SKM-1 (cell line): Measurements from ENCODE around the gene SH3D19.
"Not testable (repeated sequence)": the region's sequence is repeated elsewhere in the genome, so short reads cannot be mapped to it uniquely, and the experiment has no call there.

Experiments used
- DNase-seq: peaks from one replicate; lab custom pipeline; 2025; ENCODE audit not compliant: unreplicated experiment; lab: John Stamatoyannopoulos, UW

SH3D19 gene

DNA sequence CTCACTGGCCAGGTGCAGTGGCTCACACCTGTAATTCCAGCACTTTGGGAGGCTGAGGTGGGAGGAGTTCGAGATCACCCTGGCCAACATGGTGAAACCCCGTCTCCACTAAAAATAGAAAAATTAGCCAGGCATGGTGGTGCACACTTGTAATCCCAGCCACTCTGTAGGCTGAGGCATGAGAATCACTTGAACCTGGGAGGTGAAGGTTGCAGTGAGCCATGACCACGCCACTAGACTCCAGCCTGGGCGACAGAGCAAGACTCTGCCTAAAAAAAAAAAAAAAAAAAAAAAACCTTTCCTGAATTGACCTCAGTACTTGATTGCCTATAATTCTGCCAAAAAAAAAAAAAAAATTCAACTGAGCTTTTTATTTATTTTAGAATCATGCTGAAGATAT lies 3.2 kb downstream of the SH3D19 start:
- not testable (repeated sequence) for DNase-seq

DNA sequence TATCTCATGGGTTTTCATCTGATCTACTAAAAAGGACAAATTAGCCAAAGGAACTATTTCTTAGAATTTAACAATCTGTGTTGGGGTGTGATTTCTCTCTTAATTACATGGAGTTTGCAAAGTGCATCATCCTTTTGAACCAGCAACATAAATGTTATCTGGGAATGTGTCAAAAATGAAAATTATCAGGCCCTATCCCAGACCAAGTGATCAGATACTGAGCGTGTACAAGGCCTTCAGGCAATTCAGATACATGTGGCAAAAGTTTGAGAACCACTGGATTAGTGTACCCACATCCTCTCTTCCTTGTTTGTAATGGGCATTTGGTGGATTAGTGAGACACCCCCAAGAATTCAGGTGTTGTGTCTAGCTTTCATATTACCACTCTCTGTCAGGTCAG lies 3.8 kb downstream of the SH3D19 start:
- DNase-seq = no peak

DNA sequence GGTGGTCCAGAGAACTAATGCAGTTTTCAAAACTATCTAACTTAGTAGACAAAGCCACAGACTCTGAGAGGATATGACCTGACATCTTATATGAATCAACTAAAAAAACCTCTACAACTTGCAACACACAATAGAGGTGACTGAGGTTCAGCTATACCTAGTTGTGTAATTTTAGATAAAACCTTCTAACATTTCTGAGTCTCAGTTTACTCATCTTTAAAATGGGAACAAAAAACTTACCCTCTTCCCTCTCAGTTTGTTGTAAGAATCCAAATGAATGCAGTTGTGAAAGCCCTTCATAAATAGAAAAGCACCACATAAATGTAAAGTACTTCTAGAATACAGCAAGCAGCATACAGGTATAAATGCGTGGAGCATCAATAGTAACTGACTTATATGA lies 5.9 kb downstream of the SH3D19 start:
- DNase-seq = no peak

GRCh38 chr4:151318307-151319006 lies 6.9 kb downstream of the SH3D19 start:
- DNase-seq = no peak

DNA sequence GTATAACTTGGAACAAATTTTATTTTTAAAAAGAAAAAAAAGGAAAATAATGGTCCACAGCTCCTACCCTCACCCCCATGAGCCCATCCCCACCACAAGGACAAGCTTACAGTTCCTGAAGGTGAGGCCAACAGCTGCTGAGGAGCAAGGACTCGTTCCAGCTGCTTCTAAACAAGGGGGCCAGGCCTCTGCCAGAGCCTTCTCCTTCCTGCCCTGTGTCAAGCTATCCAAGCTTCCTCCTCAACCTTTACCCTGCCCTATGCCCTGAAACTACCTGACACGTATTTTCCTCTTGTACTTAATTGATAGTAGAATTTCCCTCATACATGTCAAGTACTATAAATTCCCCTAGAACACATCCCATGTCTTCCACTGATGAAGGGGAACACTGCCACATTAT lies 8.8 kb downstream of the SH3D19 start:
- no peak for DNase-seq

- no peak for DNase-seq
These were observed 10.1 kb downstream of the SH3D19 start for GRCh38 chr4:151315212-151315886.

DNA sequence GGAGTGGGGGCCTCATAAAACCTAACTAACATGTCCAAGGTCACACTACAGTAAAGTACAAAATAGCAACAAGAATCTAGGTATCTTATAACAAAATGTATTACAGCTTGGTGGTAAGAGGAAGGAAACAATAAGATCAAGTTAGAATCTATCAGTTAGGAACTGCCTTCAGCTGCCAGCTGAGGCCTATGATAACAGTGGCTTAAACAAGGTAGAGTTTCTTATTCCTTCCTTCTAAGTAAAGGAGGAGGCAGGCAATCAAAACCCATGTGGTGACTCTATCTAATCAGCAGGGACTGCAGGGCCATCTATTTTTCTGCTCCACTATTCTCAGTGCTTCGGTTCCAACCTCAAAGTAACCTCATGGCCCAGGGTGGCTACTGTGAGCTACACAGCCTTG lies 10.9 kb downstream of the SH3D19 start:
- no peak for DNase-seq

DNA sequence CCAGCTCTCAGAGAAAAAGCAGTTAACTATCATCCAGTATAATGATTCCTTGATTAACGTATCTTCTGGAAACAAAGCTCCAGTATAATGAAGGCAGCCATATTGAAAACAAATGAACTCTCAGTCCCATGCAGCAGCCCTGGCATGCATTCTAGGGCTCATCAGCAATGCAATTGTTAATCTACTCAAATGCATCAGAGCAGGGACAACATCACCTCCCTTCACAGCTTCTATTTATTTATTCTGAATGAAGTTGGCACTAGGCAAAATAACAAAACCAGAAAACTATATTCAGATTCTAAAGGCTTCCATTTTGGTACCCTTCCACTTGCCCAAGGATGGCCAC lies 11.4 kb downstream of the SH3D19 start:
- DNase-seq = no peak

- DNase-seq = no peak
These were observed 11.9 kb downstream of the SH3D19 start for GRCh38 chr4:151313306-151314009.

GRCh38 chr4:151310124-151310728 lies 15.2 kb downstream of the SH3D19 start:
- DNase-seq = no peak

GRCh38 chr4:151304755-151305154 lies 20.6 kb downstream of the SH3D19 start:
- DNase-seq = no peak

GRCh38 chr4:151304226-151304625 lies 21.2 kb downstream of the SH3D19 start:
- DNase-seq = no peak

- DNase-seq = no peak
These were observed 23.0 kb downstream of the SH3D19 start for GRCh38 chr4:151302432-151302831.

DNA sequence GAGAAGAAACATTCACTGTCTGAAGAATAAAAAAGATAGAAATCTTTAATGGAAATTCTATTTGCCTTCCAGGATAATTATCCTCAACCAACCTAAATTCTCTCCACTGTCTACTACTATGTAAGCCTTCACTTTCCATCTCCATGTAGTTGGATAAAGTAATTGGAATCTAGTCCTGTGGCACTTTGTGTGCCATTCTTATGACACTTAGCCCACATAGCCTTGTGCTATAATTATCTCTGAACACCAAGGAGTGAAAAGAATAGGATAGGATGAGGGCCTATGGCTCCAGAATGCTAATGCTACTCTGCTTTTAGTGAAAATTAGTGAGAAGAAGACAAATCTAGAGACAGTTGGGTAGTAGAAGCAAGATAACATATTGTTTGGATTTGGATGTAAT lies 28.2 kb downstream of the SH3D19 start:
- DNase-seq = no peak

DNA sequence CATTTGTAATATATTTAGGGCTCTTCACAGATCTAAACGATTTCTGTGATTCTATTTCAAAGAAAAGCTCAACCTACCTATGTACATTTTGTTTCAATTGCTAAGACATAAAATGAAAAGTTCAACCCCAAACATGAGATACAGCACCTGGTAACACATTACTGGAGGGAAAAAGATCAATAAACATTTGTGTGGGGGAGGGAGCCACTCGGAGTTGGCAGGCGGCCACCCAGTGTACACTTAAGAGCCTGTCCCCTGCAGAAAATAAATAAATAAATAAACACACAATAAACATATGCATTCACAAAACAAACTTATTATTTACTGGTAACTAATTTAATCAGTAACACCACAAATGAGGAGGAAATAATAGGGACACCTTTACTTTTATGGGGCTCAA lies 29.2 kb downstream of the SH3D19 start:
- no peak for DNase-seq

DNA sequence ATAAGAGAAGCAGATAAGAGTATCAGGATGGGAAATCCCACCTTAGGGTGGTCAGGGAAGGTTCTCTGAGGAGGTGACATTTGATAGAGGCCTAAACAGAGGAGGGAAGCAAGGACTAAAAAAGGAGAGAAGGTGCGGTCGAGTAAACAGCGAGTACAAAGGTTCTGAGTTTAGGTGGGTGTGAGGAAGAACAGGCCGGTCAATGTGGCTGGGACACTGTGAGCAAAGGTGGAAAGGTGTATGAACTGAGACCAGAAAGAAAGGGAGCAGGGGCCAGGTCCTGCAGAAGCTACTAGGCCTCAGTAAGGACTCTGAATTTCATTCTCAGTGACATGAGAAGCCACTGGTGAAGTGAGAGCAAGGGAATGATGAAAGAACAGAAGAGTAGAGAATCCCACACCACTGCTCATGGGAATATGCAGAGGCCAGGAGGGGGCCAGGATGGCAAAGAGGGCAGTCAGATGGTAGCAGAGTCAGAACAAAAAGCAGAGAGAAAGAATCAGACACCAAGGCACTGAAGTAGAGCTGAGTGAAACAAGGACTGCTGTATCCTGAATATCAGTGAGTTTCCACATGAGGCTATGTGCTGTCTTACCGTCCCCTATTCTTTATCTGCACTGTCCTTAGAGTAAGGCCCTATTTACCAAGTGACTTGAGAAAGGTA lies 30.4 kb downstream of the SH3D19 start:
- DNase-seq = no peak

DNA sequence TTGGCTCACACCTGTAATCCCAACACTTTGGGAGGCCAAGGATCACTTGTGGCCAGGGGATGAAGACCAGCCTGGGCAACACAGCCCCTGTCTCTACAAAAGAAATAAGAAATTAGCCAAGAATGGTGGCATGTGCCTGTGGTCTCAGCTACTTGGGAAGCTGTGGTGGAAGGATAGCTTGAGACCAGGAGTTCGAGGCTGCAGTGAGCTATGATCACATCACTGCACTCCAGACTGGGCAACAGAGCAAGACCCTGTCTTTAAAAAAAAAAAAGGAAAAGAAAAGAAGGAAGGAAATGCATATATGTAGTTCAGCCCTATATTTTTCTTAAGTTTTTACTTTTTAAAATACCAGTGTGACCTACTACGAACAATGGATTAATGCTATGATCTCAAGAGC lies 33.4 kb downstream of the SH3D19 start:
- DNase-seq = no peak

DNA sequence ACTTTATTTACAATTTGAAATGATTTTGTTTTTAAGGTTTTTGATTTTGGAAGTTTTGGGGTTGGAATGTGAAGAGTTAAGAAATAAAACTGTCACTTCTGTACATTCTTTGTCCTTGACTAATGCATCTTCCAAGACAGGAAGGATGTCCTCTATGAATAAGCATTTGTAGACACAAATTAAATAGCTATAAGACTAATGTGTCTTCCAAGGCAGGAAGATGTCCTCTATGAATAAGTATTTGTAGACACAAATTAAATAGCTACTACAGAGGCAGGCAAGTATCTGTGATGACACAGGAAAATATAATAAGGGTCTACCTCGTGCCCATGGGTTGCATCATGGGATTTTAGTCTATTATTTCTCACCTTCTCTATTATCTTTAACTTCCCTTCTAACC lies 33.9 kb downstream of the SH3D19 start:
- no peak for DNase-seq

- no peak for DNase-seq
These were observed 38.0 kb downstream of the SH3D19 start for GRCh38 chr4:151287409-151287808.

DNA sequence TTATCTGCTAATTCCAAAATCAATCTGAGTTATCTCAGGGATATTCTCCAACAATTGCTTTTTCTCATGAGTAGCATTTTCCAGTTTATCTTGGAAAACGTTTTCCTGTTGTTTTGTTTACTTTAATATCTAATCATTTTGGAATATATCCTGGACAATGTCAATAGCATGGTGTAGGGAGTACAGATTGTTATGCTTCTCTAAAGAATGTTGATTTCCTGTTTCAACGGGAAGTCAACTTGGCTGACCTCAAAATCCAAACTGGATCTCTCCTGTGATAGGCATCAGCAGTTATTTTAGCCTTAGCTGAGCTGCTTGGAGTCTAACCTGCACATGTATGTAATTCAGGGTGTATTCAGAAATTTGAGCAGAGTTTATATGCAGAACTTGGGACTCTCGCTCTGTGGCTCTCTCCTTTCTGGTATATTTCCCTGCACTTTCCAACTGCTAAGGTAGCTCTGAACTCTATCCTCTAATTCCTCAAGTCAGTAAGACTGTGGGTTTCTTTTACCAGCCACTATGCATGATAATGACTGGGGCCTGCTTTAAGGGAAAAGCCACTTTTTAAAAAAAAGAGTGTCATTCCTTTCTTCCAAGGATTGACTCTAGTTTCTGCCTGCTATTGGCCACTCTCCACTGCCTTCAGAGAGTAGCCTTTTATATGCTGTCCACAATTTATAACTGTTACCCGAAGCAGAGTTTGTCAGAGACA lies 40.7 kb downstream of the SH3D19 start:
- no peak for DNase-seq
